Measurements from ENCODE around the gene KCNMA1. TPM values are rescaled to one million over a fixed set of nuclear protein-coding genes. Genes with fewer than 3 reads are reported as not detected.

KCNMA1 gene
- total RNA-seq, 4 donors from 2014 or later, result 66.8 to 96.5 (median 78.9) TPM

GRCh38 chr10:77041636-77042258 lies 595.9 kb downstream of the KCNMA1 start:
- in situ Hi-C loops (cut with MboI; ENCODE audit: low sequenced_read_pairs in 4 of 4) (no loop called here), intact Hi-C loops (cut with DNase I; ENCODE audit: low total_unique reads) (no loop called here)
- Histone ChIP-seq H3K4me1 (no peaks in the 10 kb centered on the region), H3K27ac (no peak overlapping the region), H3K9me3 (no peaks in the 10 kb centered on the region), H3K27me3 (no peaks in the 10 kb centered on the region), H3K4me3 (no peak overlapping the region), H3K36me3 (peaks cover 0 to 7% of the 10 kb centered on the region in 2 donors)
- DNase-seq (no peak), ATAC-seq (no peak)
- no peak for TF ChIP-seq POLR2A (IDR thresholded peaks at IDR 0.05)
- TF ChIP-seq, protein P1, sequence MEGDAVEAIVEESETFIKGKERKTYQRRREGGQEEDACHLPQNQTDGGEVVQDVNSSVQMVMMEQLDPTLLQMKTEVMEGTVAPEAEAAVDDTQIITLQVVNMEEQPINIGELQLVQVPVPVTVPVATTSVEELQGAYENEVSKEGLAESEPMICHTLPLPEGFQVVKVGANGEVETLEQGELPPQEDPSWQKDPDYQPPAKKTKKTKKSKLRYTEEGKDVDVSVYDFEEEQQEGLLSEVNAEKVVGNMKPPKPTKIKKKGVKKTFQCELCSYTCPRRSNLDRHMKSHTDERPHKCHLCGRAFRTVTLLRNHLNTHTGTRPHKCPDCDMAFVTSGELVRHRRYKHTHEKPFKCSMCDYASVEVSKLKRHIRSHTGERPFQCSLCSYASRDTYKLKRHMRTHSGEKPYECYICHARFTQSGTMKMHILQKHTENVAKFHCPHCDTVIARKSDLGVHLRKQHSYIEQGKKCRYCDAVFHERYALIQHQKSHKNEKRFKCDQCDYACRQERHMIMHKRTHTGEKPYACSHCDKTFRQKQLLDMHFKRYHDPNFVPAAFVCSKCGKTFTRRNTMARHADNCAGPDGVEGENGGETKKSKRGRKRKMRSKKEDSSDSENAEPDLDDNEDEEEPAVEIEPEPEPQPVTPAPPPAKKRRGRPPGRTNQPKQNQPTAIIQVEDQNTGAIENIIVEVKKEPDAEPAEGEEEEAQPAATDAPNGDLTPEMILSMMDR (IDR thresholded peaks at IDR 0.05 in 4 of 5, conservative IDR thresholded peaks at IDR 0.05 in 1 of 5), result no peak

DNA sequence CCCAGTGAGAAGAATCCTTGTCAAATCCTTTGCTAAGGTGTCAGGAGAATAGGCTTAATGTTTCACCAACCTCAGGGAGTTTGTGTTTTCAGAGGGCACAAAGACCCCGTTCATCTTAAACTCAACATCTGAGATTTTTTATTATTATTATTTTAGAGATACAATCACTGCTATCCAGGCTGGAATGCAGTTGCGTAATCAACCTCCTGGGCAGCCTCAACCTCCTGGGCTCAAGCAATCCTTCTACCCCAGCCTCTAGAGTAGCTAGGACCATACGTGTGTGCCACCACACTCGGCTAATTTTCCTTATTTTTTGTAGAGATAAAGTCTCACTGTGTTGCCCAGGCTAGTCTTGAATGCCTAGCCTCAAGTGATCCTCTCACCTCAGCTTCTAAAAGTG lies 599.2 kb downstream of the KCNMA1 start:
- H3K27ac ChIP-seq, result no peak overlapping the region
- intact Hi-C loops (cut with DNase I; ENCODE audit: low total_unique reads), result no loop called here
- ATAC-seq, result no peak

GRCh38 chr10:77037735-77038403 lies 599.7 kb downstream of the KCNMA1 start:
- Histone ChIP-seq H3K4me3 (no peak overlapping the region), H3K9me3 (no peaks in the 10 kb centered on the region), H3K27ac (no peak overlapping the region), H3K36me3 (peaks cover 0 to 7% of the 10 kb centered on the region in 2 donors), H3K27me3 (no peaks in the 10 kb centered on the region), H3K4me1 (no peaks in the 10 kb centered on the region)
- intact Hi-C loops (cut with DNase I; ENCODE audit: low total_unique reads) (no loop called here), in situ Hi-C loops (cut with MboI; ENCODE audit: low sequenced_read_pairs in 4 of 4) (no loop called here)
- DNase-seq (no peak), ATAC-seq (no peak)
- no peak for TF ChIP-seq POLR2A (IDR thresholded peaks at IDR 0.05)
- TF ChIP-seq, protein P1 (IDR thresholded peaks at IDR 0.05 in 4 of 5, conservative IDR thresholded peaks at IDR 0.05 in 1 of 5), result no peak

More for the DNA sequence above, 599.2 kb downstream of the KCNMA1 start:
- no peak for TF ChIP-seq POLR2A (IDR thresholded peaks at IDR 0.05)
- TF ChIP-seq, protein P1 (IDR thresholded peaks at IDR 0.05 in 4 of 5, conservative IDR thresholded peaks at IDR 0.05 in 1 of 5), result no peak
- Histone ChIP-seq H3K27me3 (no peaks in the 10 kb centered on the region), H3K36me3 (peaks cover 0 to 7% of the 10 kb centered on the region in 2 donors), H3K4me3 (no peak overlapping the region), H3K4me1 (no peaks in the 10 kb centered on the region), H3K9me3 (no peaks in the 10 kb centered on the region)
- DNase-seq, result no peak
- in situ Hi-C loops (cut with MboI; ENCODE audit: low sequenced_read_pairs in 4 of 4), result no loop called here

DNA sequence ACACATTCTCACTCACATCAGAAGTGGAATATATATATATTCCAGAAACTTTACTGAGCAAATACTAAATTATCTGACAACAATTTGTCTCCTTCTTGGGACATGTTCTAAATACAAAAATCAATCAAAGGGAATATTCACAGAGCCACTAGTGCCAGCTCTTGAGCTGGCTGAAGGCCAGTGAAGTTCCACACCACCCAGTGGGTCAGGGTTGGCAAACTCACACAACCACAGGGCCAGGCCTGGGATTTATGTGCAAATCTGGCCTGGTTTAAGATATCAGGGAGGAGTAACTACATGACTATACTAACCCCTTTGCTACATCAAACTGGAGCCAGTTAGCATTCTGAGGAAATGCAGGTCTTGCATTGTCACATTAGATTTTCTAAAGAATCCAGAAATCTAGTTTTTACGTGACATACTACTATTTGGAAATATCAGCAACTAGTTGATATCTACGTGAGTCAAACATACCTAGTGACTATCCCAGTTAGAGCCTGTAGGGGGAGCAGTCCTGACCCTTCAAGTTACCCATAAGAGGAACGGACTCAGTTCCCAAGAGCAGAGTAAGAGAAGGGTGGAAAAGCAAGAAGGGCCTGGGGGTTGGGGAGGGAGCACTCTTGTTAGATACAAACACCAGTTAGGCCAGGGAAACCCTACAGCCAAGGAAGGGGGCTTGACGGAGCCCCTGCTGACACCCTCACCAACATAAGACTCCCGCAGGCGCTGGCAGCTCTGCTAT lies 600.4 kb downstream of the KCNMA1 start:
- H3K27ac ChIP-seq, result no peak overlapping the region
- H3K4me1 ChIP-seq, result no peaks in the 10 kb centered on the region
- no peak for ATAC-seq
- intact Hi-C loops (cut with DNase I; ENCODE audit: low total_unique reads) (no loop called here), in situ Hi-C loops (cut with MboI; ENCODE audit: low sequenced_read_pairs in 4 of 4) (no loop called here)
- no peaks in the 10 kb centered on the region for H3K9me3 ChIP-seq
- H3K4me3 ChIP-seq, result no peak overlapping the region
- H3K36me3 ChIP-seq, result peaks cover 0 to 7% of the 10 kb centered on the region in 2 donors
- H3K27me3 ChIP-seq, result no peaks in the 10 kb centered on the region
- DNase-seq, result no peak
- TF ChIP-seq POLR2A (IDR thresholded peaks at IDR 0.05), result no peak
- TF ChIP-seq, protein P1 (IDR thresholded peaks at IDR 0.05 in 4 of 5, conservative IDR thresholded peaks at IDR 0.05 in 1 of 5), result peak in 3 of 5 experiments; percentile 12 to 40 (median 37)
